AG04449 (cell line): ENCODE measurements around the gene SNCB.

ENCODE experiments used
- CTCF ChIA-PET: fragments of 350-600 bp; formaldehyde crosslinking; extraction: SDS; loops from one replicate; lab custom pipeline; 2021; ENCODE audit warnings: antibody characterized with exemption; lab: Yijun Ruan, JAX
- POLR2A ChIA-PET: fragments of 400-600, 350-600 bp; formaldehyde crosslinking; extraction: SDS; loops from one replicate; lab custom pipeline; 2020; ENCODE audit warnings: antibody characterized with exemption, inconsistent platforms; lab: Yijun Ruan, JAX
- DNase-seq: peaks from one replicate; pipeline ENCODE4 v3.0.0-alpha.2; 2010; ENCODE audit warnings: low read depth, low spot score
- H3K4me3 ChIP-seq: 2 replicates; pipeline ENCODE4 v1.5.1; 2011; ENCODE audit warnings: low read depth, mild to moderate bottlenecking, control low read depth, low read length
- TF ChIP-seq, protein P1 (sequence below): IDR thresholded peaks from one replicate; pipeline ENCODE4 v1.5.1; 2011; ENCODE audit warnings: mild to moderate bottlenecking, moderate library complexity, low read length, control low read depth, inconsistent platforms; ENCODE audit not compliant: insufficient read depth; ENCODE audit errors: missing control alignments

The SNCB gene

GRCh38 chr5:176608937-176609723, 21.2 kb downstream of the SNCB start:
- CTCF ChIA-PET, result interaction anchor here (1.2 to 2.3 kb wide), 2 partner anchors 66 to 161 kb away, joined by 3 to 8 read pairs; no protein-coding TSS in a partner anchor
- TF ChIP-seq, protein P1, sequence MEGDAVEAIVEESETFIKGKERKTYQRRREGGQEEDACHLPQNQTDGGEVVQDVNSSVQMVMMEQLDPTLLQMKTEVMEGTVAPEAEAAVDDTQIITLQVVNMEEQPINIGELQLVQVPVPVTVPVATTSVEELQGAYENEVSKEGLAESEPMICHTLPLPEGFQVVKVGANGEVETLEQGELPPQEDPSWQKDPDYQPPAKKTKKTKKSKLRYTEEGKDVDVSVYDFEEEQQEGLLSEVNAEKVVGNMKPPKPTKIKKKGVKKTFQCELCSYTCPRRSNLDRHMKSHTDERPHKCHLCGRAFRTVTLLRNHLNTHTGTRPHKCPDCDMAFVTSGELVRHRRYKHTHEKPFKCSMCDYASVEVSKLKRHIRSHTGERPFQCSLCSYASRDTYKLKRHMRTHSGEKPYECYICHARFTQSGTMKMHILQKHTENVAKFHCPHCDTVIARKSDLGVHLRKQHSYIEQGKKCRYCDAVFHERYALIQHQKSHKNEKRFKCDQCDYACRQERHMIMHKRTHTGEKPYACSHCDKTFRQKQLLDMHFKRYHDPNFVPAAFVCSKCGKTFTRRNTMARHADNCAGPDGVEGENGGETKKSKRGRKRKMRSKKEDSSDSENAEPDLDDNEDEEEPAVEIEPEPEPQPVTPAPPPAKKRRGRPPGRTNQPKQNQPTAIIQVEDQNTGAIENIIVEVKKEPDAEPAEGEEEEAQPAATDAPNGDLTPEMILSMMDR, result no peak
- POLR2A ChIA-PET, result no interaction called here
- peak overlapping the region; percentile 64 for H3K4me3 ChIP-seq
- no peak for DNase-seq

- no peak for DNase-seq
- ChIA-PET CTCF (interaction anchor here (0.7 to 2.3 kb wide), 4 partner anchors 35 to 160 kb away, joined by 3 to 8 read pairs (median 4); no protein-coding TSS in a partner anchor), POLR2A (no interaction called here)
- H3K4me3 ChIP-seq, result no peak overlapping the region
- TF ChIP-seq, protein P1, result no peak
Measured at GRCh38 chr5:176608142-176608705, 22.1 kb downstream of the SNCB start.

DNA sequence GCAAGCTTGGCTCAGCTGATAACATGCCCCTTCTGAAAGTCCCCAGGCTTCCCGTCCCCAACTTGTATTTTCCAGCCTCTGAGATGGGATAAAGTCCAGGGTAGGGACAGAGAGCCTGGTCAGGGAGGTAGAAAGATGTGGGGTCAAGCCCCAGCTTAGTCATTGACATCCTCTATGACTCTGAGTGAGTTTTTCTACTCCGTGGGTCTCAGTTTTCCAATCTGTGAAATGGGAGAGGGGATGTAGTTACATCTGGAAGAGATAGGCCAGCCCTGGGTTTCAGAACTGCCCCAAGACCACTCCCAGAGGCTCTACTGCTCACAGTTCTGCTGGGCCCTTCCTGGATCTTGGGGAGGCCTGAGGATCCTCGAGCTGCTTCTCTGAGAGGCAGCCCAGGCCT, 23.5 kb downstream of the SNCB start:
- no peak overlapping the region for H3K4me3 ChIP-seq
- TF ChIP-seq, protein P1, result no peak
- CTCF ChIA-PET, result interaction anchor here (1.5 to 2.6 kb wide), 4 partner anchors 11 to 191 kb away, joined by 3 to 8 read pairs (median 6); partner anchors contain the start of gene CLTB
- POLR2A ChIA-PET, result no interaction called here
- no peak for DNase-seq

GRCh38 chr5:176606032-176606431, 24.3 kb downstream of the SNCB start:
- TF ChIP-seq, protein P1, result no peak
- POLR2A ChIA-PET, result interaction anchor here (0.9 kb wide), 1 partner anchor 41 kb away, joined by 3 read pairs; the partner anchor contains the start of gene TSPAN17
- H3K4me3 ChIP-seq, result no peak overlapping the region
- CTCF ChIA-PET, result interaction anchor here (0.7 to 2.6 kb wide), 7 partner anchors 10 to 190 kb away, joined by 3 to 8 read pairs (median 4); partner anchors contain the start of genes CLTB and FAF2
- no peak for DNase-seq

DNA sequence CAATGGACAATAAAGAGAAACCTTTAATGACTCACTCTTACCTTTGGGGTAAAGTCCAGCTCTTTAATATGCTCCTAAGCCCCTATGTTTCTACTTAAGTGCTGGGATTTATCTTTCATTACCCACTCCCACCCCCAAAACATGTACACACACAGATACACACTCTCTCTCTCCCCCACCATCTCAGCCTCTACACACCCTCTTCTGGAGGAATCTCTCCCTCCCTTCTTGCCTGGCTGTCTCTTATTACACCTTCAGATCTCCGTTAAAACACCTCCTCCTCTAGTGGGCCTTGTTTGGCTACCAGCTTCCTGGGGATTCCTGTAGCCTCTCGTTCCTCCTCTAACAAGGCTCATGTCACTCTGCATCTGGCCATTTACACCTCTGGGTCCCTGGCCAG, 27.2 kb downstream of the SNCB start:
- no peak overlapping the region for H3K4me3 ChIP-seq
- ChIA-PET POLR2A (no interaction called here), CTCF (no interaction called here)
- TF ChIP-seq, protein P1, result no peak
- DNase-seq, result no peak
